HG03520 (cell line): ENCODE data around the gene TET1.
"Not testable (repeated sequence)": the region's sequence is repeated elsewhere in the genome, so short reads cannot be mapped to it uniquely, and the experiment has no call there.

Experiments
- ATAC-seq: cut with Tn5 transposase; IDR thresholded peaks from one replicate; pipeline ENCODE4 v1.9.1; 2021; ENCODE audit warnings: mild to moderate bottlenecking, moderate library complexity; ENCODE audit not compliant: unreplicated experiment

Gene TET1

DNA sequence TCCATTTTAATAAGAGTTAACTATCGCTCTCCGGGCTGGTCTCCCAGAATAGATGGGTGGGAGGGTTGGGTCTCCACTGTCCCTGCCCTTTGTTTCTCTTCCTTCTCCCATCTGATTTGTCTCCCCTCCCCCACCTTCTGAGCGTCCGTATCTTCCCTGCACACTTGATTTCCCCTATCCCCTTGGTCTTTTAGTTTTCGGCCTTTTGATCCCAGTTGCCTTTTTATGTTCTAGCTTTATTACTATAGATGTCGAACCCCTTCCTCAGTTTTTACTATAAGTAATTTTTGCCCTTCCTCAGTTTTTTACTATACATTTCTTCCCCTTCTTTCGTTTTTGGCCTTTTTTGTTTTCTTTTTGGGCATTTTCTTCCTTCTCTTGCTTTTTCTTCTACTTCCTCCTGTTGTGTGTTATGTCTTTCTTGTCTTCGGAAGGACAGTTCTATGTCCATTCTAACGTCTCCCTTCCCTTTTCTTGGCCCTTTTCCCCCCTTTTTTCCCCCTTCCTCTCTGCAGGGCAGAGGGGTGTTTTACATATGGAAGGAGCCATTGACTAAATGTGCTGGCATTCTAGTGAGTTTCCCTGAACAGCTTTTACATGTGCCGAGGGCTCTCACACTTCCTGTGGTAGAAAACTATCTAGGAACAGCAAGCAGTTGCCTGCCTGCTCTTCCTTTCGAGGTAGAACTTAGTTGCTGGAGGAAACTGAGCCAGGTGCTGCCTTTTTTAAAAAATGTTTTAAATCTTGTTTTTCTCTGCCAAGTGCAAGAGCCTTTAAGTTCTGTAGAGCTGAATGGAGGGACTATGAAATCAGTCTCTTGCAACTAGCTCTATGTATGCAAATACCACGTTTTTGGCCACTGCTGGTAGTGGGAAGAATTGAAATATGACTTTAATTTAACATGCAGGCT lies 2.8 kb downstream of the TET1 start:
- ATAC-seq, result no peak

DNA sequence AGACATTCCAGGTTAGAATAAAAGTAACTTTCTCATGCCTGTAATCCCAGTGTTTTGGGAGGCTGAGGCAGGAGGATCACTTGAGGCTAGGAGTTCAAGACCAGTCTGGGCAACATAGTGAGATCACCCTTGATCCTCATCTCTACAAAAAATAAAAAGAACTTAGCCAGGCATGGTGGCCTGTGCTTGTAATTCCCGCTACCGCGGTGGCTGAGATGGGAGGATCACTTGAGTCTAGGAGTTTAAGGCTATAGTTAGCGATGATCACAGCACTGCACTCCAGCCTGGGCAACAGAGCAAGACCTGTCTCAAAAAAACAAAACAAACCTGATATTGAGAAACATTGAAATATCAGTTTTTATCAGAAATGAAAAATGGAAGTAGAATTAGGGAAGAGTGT lies 4.6 kb downstream of the TET1 start:
- ATAC-seq, result no peak

DNA sequence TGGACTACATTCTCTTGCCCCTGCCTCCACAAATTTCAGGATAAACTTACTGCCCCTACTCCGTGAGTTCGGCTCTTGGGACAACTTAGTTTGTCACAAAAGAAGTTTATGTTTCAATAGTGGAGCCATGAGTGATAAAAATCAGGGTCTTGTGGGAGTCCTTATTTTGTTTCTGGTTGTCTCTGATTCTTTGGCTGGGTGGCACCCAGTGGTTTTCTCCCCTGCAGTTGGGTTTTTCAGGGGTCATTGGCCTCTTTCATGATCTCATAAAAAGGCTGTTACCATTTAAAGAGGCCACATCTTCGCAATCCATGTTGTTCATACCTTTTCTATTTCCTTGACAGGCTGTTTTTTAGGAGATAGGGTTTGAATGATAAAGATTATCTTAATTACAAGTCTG lies 5.5 kb downstream of the TET1 start:
- no peak for ATAC-seq

DNA sequence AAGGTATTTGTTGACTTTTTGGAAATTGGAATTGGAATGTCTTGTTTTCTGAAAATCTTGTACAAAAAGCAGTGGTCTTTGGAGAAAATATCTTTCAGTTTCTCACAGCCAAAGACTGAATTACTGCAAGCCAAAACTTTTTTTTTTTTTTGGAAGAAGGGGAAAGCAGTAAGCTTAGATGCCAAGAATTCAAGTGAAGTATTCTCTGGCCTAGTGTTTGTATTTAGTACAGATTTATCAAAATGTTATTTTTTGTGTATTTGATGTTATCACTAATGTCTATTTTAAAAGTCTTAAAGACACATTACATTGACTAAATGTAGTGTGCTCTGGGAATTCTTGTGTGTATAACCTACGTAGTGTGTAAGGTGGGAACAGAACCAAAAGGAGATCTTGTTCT lies 6.2 kb downstream of the TET1 start:
- no peak for ATAC-seq

DNA sequence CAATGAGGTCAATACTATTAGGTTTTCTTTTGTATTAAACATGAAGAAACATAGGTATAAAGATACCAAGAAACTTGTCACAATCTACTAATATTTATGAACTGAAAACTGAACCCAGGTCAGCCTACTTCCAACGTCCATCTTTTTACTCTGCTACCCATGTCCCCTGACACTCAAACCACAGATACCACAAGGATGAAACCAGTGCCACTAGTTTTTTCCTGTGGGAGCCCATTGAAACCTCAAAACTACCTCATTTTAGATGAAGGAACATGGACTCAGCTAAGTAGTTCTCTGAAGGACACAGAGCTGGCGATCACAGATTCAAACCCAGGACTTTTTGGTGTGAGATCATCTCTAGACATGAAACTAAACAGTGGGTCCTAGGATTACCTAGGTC lies 6.8 kb downstream of the TET1 start:
- no peak for ATAC-seq

DNA sequence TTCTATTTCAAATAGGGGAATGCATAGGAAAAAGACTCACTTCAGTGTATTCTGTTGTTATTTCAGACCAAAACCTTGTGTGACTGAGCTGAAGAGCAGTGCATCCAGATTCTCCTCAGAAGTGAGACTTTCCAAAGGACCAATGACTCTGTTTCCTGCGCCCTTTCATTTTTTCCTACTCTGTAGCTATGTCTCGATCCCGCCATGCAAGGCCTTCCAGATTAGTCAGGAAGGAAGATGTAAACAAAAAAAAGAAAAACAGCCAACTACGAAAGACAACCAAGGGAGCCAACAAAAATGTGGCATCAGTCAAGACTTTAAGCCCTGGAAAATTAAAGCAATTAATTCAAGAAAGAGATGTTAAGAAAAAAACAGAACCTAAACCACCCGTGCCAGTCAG lies 12.0 kb downstream of the TET1 start:
- no peak for ATAC-seq

DNA sequence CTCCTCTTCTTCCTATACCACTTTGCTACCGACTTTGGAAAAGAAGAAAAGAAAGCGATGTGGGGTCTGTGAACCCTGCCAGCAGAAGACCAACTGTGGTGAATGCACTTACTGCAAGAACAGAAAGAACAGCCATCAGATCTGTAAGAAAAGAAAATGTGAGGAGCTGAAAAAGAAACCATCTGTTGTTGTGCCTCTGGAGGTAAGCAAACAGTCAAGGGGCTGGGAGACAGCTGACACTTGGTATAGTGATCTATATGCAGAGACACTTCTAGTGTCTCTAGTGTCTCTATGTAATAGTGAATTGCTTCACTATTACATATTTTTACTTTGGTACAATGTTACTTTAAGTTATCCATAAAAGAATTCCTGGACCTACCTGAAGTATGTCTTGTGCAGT lies 13.9 kb downstream of the TET1 start:
- no peak for ATAC-seq

DNA sequence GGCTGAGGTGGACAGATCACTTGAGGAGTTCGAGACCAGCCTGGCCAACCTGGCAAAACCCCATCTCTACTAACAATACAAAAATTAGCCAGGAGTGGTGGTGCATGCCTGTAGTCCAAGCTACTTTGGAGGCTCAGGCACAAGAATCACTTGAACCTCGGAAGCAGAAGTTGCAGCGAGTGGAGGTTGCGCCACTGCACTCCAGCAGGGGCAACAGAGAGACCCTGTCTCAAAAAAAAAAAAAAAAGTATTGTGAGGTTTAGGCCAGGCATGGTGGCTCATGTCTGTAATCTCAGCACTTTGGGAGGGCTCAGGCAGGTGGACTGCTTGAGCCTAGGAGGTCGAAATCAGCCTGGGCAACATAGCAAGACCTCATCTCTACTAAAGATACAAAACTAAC lies 16.0 kb downstream of the TET1 start:
- ATAC-seq, result no peak

DNA sequence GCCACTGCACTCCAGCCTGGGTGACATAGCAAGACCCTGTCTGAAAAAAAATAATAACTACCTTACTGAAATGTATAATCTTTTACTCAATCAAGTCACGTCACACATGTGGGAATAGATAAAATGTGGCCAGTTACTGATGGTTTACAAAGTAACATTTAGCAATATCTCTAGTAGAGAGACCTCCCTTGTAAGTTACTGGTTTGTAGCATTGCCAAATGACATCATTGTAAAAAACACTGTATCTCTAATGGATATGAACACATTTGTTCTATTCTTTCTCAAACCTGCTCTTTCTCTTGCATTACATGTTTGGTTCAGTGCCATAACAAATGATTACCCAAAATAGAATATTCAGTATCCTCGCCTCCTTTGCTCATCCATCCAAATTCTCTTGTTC lies 18.8 kb downstream of the TET1 start:
- no peak for ATAC-seq

DNA sequence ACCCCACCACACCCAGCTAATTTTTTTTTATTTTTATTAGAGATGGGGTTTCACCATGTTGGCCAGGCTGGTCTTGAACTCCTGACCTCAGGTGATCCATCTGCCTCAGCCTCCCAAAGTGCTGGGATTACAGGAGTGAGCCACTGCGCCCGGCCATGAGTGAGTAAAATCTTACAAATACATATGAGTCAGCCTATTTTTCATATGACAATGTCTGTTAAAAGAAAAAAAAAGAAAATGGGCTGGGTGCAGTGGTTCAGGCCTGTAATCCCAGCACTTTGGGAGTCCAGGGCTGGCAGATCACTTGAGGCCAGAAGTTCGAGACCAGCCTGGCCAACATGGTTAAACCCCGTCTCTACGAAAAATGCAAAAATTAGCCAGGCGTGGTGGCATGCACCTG lies 24.1 kb downstream of the TET1 start:
- not testable (repeated sequence) for ATAC-seq

DNA sequence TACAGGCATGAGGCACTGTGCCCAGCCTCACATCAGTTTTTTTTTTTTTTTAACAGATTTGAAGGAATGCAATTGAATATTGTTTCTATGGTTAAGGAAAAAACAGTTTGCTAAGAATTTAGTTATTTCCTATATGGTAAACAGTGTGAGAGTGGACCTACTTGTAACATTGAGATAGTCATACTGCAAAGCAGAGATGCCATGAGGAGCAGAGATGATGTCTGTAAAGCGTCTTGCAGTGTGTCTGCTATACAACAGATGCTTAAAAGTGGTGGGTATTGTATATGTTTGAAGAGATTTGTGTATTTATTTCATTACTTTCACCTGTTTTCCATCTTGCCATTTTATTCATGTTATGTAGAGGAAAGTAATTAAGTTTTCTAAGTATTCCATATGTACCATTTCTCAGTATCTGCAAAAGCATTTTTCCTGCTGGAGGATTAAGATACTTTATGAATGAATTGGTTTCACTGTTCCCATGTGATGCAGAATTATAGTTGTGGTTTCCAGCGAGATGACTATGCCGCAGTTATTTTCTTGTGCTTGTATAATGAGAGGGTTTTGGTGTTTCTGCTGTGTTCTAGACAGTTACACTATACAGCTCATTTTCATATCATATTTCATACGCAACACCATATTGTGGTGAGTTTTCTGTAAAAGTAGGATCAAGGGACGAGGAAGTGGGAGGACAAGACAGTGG lies 26.6 kb downstream of the TET1 start:
- no peak for ATAC-seq

DNA sequence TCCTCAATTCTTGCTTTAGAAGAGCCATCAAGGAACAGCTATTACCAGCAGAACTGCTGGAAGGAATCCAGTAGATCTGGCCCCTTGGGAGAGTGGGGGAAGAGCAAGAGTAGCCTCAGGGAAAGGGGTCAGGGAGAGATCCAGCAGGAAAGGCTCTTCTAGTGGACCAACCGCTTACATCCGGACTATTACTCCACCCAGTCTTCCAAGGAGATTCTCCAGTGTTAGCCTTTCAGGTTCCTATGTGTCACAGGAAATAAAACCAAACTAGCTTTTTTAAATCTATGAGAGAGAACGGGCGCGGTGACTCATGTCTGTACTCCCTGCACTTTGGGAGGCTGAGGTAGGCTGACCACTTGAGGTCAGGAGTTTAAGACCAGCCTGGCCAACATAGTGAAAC lies 34.3 kb downstream of the TET1 start:
- ATAC-seq, result no peak

DNA sequence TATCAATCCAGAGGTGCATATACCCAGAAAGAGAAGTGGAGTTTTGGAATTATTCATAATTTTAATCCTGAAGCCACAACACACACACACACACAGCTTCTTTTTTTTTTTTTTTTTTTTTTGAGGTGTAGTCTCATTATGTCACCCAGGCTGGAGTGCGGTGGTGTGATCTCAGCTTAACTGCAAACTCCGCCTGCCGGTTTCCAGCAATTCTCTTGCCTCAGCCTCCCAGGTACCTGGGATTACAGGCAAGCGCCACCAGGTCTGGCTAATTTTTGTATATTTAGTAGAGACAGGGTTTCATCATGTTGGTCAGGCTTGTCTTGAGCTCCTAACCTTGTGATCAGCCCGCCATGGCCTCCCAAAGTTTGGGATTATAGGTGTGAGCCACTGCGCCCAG lies 35.4 kb downstream of the TET1 start:
- no peak for ATAC-seq

DNA sequence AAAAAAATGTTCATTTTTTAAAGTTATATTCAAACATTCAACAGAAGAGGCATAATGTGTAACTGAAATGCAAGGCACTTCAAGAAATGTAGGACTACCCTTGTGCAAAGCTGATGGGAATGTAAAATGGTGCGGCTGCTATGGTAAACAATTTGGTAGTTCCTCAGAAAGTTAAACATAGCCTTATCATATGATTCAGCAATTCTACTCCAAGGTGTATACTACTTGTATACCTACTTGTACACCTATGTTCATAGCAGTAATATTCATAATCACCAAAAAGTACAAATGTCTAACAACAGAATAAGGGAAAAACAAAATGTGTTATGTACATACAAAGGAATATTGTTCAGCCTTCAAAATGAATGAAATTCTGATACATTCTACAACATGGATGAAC lies 37.3 kb downstream of the TET1 start:
- ATAC-seq, result no peak

DNA sequence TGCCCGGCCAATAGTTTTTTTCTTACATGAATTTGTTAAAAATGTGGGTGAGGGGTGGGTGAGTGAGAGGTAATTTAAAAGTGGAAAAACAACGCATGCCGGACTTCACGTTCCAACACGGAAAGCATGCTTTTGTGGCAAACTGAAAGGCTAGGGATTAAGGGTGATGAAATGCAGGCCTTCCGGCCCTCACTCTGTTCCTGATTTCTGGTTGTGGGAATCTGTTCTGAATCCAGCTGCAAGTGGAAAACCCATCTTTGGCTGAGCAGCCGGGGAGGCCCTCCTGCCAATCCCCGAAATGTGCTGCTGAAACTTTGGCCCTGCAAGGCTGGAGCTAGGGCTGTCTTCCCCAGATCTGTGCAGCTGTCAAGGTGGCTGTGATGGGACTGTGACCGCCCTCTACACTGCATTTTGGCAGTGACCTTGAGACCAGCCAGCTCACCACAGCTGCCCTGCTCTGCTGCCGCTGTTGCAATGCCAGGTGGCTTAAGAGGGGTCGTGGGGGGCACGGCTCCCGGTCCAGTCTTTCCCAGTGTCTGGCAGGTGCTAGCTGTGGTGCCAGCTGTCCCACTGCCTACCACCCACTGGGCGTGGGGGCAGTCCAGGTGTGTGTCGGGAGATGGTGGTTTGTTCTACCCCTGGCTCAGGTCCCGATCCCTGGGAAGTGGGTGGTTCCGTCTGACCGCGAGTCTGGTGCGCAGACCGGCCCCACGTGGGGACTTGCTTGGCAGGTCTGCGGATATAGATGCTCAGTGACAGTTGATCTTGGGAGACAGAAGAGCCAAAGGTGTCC lies 39.0 kb downstream of the TET1 start:
- no peak for ATAC-seq

DNA sequence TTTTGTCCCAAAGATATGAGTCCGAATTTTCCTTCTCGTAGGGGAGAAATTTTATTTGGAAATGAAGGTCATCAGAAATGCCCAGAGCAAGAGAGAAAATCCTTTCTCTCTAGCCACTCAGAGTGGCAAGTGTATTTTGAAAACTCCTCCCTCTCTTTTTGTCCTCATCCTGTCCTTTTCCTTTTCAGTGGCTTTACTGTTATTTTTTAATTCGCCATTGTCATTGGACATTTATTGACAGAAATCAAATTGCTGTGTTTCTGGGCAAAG lies 39.6 kb downstream of the TET1 start:
- ATAC-seq, result no peak

DNA sequence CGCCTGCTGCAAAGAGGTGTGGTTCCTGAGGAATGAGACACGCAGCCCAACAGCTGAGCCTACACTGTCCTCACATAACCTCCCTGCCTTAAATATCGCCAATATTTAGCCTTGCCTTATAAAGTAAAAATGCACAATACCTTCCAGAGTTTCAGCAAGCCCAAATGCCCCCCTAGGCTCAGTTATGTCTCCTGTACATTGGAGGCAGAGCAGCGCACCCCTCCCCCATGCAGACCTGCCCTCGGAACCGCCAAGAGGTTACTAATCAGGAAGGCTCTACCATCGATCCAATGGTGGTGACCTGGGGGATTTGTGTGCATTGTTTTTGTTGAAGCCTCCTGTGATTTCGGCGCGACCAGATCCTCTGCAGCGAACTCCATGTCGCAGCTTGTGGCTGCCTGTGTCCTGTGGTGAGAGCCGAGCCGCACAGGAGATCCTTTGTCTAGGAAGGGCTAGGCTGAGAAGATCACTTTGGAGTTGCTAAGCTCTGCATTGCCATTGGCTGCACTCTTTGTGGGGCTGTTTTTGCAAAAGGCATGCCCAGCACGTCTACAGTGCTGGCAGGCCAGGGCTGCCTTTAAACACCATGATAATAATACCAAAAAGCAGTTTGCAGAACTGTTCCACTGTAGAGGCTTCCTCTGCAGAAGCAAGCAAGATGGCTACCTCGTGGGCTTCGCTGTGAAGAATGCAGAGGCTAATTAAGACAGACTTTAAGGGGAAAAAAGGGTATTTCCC lies 40.1 kb downstream of the TET1 start:
- ATAC-seq, result peak; percentile 87

DNA sequence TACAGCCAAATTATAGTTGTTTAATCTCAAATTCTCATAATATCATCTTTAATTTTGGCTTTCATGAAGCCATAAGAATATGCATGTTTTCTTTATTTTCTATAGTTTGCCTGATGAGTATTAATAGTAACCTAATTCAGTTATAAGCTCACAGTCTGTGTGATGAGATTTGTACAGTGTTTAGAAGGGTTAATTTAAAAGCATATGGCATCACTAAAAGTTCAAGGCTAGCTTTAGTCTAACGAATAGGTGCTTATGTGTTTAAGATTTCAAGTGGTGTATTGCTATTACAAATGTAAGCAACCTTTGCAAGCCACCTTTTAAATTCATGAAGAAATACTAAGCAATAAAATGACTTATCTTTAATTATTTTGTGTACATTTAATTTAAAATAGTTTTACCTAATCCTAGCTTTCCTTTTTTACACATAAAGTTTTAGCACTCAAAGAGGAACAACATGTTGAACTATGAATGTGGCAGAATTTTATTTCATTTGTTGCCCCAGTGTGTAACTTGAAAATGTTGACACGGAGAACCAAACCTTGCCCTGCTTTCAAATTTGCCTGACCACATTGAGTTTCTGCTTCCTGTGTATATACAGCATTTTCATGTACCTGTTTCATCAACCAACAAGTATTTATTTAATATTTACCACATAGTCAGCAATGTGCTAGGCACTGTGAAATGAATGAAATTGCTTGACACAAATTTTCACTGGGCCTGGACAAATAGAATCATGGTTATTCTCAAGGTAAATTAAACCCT lies 41.5 kb downstream of the TET1 start:
- no peak for ATAC-seq

DNA sequence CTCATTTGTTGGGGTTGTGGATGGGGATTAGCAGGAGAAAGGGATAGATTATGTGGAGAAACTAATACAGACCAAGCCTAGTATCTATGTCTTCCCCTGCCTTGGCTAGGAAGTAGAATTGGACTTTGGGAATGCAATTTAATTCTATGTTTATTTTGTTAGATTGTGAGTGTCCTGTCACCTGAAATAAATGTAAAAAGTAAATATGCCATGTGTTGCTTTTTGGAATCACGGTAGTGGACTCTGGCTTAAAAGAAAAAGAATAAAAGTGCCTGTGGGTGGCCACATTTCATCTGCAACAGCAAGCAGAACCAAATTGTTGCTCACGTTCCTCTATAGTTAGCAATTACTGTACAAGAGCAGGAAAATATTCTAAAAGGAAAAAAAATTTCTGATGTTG lies 42.3 kb downstream of the TET1 start:
- ATAC-seq, result no peak

DNA sequence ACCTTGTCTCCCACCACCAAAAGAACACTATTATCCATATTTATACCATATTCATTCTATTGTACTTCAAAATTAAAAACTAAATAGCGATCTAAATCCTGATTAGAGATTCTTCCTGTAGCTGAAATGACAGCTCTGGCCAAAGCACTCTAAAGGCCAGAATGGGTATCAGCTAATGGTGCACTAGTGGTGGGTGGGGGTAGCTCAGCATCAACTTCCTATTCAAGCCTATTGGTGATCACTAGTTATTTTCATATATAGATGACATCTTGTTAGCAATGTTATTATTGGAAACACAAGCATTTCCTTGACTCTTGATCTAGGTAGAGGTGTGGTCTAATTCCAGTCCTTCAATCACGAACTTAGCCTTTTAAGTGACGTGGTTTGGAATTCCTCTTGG lies 43.6 kb downstream of the TET1 start:
- ATAC-seq, result no peak

DNA sequence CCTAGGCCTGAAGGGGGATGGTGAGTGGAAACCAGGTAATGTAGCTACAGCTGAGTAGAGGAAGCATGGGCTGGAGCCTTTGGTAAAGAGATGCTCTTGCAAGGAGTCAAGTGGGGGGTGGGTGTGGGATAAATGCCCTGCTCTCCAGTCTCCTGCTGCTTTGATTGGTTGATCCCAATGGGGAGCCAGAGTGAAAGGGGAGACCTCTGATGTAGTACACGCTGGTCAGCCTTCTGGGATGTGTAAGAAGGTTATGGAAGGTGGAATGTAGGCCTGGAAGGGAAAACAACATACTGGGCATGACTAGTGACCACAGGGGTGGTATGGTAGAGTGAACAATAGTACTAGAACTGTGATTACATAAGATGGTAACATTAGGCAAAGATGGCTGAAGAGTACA lies 44.3 kb downstream of the TET1 start:
- ATAC-seq, result no peak
